DND-41 (cell line): Measurements from ENCODE around the gene ATXN7.

Source experiments
- EZH2 ChIP-seq: IDR thresholded peaks from 3 replicates; pipeline ENCODE4 v1.6.1; 2012; ENCODE audit warnings: borderline replicate concordance, low read depth, mild to moderate bottlenecking, moderate library complexity, low read length, inconsistent platforms; ENCODE audit not compliant: severe bottlenecking
- TF ChIP-seq, protein P1 (sequence below): IDR thresholded peaks from 2 replicates; pipeline ENCODE4 v1.5.1; 2012; ENCODE audit warnings: borderline replicate concordance, low read length, moderate library complexity, mild to moderate bottlenecking; ENCODE audit not compliant: poor library complexity, severe bottlenecking; ENCODE audit errors: extremely low read depth

DNA sequence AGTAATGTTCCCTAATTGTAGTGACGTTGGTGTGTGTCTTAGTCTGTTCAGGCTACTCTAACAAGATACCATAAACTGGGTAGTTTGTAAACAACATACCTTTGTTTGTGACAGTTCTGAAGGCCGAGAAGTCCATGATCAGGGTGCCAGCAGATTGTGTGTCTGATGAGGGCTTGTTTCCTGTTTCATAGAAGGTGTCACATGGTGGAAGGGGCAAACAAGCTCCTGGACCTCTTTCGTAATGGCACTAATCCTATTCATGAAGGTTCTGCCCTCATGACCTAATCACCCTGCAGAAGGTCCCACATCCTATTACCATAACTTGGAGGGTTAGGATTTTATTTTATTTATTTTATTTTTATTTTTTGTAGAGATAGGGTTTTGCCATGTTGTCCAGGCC is 11.1 kb downstream of the ATXN7 start:
- no peak for TF ChIP-seq EZH2
- TF ChIP-seq, protein P1, sequence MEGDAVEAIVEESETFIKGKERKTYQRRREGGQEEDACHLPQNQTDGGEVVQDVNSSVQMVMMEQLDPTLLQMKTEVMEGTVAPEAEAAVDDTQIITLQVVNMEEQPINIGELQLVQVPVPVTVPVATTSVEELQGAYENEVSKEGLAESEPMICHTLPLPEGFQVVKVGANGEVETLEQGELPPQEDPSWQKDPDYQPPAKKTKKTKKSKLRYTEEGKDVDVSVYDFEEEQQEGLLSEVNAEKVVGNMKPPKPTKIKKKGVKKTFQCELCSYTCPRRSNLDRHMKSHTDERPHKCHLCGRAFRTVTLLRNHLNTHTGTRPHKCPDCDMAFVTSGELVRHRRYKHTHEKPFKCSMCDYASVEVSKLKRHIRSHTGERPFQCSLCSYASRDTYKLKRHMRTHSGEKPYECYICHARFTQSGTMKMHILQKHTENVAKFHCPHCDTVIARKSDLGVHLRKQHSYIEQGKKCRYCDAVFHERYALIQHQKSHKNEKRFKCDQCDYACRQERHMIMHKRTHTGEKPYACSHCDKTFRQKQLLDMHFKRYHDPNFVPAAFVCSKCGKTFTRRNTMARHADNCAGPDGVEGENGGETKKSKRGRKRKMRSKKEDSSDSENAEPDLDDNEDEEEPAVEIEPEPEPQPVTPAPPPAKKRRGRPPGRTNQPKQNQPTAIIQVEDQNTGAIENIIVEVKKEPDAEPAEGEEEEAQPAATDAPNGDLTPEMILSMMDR: no peak
